GM21447 (cell line): Measurements from ENCODE around the gene AFF3.
"Not testable (repeated sequence)": the region's sequence is repeated elsewhere in the genome, so short reads cannot be mapped to it uniquely, and the experiment has no call there.

Experiments used
- ATAC-seq: cut with Tn5 transposase; IDR thresholded peaks from one replicate; pipeline ENCODE4 v1.9.1; 2021; ENCODE audit not compliant: unreplicated experiment

AFF3 gene

DNA sequence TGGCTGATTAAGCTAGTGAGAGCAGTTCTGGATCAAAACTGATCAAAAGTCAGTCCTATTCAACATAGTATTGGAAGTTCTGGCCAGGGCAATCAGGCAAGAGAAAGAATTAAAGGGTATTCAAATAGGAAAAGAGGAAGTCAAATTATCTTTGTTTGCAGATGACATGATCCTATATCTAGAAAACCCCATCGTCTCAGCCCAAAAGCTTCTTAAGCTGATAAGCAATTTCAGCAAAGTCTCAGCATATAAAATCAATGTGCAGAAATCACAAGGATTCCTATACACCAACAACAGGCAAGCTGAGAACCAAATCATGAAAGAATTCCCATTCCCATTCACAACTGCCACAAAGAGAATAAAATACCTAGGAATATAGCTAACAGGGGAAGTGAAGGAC lies 368.7 kb downstream of the AFF3 start:
- ATAC-seq = not testable (repeated sequence)

DNA sequence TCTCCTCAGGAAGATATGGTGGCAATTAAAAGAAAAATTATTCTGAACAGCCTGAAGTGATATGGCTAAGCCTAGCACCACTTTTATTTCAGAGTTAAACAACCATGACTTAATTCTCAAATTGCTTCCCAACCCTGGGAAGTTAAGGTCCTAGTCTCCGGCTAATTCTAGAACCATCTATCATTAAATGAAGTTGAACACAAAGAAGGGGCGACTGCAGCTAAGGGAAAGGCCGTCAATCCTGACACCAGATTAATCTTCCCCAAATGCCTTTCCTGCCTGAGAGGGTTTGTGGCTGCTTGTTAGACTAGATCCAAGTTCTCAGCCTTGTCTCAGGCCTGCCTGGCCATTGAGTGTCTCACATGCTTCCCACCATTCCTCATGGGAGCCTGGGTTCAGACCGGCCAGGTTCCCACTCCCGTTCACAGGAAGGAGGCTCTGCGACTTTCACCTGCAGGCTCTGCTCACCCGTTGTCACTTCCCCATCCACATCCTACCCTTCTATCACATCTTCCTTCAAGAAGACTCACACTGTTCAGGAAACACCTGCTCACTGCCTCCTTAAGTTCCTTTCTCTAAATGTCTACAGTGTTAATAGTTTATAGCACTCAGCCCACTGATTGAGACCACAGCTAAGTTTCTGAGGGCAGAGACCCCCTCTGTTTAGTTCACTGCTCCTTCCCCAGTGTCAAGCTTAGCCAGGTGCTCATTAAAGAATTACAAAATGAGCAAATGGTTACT lies 369.6 kb downstream of the AFF3 start:
- no peak for ATAC-seq

DNA sequence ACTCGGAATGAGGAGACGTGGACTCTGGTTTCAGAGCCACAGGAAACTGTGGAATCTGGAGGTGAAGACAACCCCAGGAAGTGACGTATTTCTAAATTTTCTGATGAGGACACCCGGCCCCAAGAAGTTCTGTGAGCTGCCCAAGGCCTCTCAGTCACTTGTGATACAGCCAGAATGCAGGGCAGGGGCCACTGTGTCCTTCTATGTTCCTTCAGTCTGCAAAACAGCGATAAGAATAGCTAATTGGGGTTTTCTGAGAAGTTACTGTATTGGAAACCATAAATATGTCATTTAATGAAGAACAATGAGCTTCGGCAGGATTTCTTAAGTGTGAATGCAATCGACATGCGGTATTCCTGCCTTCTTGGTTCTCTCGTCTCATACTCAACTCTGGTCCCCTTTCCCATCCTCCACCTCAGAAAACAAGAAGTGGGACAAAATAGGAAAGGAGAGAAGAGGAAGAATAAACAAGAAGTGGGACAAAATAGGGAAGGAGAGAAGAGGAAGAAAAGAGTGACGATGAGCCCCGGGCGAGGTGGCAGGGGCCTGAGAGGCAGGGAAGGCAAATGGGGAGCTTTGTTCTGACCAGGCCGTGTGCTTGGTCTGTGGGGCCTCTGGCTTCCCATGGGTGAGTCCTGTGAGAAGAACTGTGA lies 370.6 kb downstream of the AFF3 start:
- no peak for ATAC-seq

DNA sequence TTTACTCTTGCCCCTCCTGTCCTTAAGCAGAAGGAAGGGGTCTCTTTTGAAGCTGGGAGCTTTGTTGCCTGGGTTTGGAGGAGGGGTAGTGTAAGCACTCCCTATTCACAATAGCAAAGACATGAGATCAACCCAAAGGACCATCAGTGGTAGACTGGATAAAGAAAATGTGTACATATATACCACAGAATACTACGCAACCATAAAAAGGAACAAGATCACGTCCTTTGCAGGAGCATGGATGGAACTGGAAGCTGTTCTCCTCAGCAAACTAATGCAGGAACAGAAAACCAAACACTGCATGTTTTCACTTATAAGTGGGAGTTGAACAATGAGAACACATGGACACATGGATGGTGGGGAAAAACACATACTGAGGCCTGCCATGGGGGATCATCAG lies 371.5 kb downstream of the AFF3 start:
- ATAC-seq = no peak

DNA sequence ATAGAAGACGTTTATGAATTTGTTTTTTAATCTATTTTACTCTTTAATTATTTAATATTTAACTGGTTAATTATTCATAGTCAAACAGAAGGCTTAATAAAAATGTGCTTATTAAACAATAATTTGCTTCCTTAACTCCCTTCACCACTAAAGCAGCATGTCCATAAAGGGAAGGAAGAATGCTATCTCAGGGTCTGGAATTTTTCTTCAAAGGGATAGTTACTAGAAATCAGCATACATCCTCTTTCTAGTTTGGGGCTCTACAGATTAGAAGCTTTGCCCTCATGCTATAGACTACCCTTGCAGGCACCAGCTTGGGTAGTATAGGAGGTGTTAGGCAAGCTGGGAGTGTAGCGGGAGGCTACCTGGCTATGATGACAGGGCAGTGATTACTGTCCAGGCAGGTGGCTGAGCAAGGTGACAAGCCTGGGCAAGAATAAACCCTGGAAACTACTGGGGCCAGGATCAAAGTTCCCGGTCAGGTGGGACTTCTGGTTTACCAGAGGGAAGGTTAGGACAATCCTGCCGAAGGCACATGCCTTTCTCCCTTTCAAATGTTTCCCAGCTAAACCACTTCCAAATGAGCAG lies 376.6 kb downstream of the AFF3 start:
- ATAC-seq = no peak

DNA sequence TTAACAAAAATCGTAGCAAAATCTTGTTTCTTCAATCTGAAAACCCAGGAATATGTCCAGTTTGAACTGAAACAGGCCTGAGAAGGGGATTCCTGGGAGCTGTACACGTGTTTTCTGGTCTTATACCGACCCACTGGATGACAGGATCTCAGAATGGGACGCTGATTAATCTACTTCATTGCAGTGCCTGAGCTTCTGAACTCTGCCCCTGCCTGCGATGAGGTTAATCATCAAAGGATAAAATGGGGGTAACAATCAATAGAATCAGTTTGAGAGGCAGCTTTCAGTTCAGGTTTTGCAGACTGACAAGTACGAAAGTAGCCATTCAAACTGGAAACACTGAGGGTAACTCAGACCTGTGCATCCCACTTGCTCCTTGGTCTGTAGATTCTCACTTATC lies 378.6 kb downstream of the AFF3 start:
- ATAC-seq = no peak

DNA sequence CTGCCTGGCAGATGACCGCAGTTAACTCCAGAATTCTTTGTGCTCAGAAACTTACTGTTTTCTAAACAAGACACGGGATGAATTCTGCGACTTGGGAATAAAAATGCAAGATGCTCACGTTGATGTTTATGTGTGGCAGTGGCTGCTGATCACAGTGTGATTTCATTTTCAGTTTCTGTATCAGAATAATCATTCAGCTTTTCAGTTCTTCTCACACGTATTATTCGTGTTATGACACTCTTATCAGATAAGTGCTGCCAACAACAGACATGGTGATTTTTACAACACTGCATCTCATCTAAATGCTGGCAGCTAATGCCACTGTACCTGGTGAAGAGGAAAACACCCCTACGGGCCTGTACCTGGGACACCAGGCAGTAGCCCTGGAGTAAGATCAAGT lies 379.7 kb downstream of the AFF3 start:
- ATAC-seq = no peak

DNA sequence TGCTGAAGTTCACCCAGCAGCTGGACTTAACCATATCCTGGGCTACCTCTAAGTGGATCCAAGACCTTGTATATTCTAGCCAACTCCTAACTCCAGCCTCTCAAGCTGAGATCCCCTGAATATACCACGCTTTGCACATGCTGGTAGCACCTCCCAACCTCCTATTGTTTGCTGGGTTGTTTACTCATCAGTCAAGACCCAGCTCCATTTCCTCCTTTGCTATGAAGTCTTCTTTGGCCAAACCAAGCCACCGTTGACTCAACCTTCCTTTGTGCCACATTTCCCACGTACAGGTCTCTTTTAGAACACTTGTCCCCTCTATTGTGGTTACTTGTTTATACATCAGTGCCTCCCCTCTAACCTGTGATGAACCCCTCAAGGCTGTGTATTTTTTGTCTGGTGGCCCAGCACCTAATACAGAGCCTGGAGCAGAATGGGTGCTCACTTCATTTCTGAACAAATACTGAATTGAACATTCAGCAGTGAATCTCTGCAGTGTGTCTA lies 384.7 kb downstream of the AFF3 start:
- ATAC-seq = no peak

DNA sequence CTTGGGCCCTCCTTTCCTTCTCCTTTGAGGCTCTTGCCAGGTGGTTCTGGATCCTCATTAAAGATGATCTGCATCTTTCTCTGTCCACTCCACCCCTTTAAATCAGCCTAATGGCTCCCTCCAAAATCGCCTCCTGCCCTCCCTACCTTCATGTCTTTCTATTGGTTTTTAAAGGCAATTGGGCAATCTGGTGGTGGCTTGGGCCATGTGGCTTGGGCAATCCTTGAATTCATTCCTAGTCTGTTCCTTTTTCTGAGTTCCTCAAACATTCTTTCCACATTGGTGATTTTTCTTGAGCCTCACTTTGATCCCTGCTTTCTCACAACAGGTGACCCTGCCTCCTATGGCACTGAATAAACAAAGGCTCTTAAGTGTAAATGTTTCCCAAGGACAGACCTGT lies 386.3 kb downstream of the AFF3 start:
- no peak for ATAC-seq

DNA sequence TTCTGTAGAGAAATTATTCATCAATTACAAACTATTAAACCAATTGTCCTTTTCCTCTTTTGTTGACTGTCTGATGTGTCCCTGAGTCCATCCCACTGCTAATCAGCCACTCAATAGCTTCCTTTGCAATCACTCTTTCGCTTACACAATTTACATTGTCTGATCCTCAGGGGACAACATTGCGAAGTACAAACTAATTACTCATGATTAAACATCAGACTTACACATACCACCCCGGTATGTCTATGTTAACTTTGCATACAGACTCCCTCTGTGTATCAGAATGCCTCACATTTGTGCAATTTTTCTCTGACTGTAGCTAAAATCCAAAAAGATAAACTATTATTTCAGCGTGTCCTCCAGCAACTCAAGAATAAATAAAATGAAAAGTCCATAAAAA lies 388.2 kb downstream of the AFF3 start:
- ATAC-seq = no peak

DNA sequence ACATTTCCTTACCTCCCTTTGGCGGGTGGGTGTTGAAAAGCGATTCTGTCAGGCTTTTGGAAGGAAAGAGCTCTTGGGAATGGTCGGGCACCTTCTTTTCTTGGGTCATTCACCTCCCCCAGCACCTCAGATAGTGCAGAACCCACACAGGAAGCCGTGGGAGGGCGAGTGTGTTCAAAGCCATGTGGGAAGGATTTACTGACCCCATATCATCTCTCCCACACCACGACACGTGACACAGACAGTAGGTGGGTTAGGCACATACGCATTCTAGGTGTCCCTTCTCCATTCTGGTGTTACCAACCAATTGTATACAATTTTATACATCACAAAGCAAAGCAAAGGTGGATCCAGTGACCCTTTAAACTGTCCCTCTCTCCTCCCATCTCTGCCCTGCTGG lies 388.9 kb downstream of the AFF3 start:
- no peak for ATAC-seq

DNA sequence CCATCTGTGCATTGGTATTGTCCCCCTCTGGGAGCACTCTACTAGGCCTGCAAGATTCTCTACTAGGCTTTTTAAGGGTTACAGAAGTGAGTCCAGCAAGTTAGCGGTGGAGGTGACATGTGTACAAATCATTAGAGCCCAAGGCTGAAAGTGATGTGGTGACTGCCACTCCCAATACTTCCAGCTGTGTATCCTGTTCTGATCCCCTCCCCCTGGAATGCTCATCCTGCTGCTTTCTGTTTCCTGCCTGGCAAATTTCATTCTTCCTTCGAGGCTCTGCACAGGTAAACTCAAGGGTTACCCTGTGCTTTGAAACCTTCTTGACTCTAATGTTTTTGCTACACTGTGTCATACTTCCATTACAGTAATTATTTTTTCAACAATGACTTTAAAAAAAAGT lies 394.0 kb downstream of the AFF3 start:
- ATAC-seq = no peak

DNA sequence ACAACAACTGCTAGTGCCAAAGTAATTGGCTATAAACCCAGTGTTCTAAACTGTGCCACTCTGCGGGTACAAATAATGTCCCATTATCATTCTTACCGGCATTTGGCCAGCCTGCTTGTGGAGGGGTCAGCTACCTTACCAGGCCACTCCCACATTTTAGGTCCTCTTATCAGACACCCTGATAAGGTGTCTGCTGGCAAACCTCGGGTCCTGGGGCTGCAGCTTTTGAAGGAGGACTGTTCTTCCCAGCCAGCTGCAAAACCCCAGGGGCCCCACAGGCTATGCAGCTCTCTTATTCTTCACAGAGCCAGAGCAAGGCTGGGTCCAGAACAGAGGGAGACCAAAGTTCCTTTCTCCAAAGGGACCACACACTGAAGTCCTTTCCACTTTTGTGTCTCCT lies 394.5 kb downstream of the AFF3 start:
- ATAC-seq = no peak

DNA sequence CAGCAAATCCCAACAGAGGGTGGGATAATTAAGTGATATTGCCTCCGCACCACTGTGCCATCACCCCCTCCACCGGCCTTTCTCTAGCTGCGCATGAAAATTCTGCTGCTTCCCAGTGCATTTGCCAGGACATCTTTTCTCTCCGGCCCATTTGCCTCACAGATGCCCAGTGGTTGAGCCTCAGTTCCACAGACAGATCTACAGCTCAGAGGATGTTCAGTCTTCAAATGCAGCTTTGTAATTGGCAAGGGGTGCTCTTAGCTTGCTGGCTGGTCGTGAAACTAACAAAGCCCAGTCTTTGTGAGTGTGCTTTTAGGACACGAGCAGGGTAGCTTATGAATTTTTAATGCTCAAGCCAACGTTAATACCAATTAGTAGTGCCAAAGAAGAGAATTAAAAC lies 399.2 kb downstream of the AFF3 start:
- no peak for ATAC-seq

DNA sequence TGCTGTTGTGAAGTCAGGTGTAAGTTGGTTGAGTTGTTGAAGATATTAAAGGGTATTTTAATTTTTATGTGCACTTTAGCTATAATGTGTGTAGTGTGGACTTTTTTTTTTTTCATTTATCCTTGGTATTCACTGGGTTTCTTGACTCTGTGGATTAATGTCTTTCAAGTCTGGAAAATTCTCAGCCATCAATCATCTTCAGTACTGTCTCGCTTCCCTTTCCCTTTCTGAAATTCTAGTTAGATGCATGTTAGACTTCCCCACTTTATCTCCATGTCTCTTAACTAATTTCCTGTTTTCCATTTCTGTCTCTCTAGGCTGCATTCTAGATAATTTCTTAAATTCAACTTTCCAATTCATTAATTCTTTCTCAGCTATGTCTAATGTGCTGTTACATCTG lies 404.9 kb downstream of the AFF3 start:
- ATAC-seq = no peak

DNA sequence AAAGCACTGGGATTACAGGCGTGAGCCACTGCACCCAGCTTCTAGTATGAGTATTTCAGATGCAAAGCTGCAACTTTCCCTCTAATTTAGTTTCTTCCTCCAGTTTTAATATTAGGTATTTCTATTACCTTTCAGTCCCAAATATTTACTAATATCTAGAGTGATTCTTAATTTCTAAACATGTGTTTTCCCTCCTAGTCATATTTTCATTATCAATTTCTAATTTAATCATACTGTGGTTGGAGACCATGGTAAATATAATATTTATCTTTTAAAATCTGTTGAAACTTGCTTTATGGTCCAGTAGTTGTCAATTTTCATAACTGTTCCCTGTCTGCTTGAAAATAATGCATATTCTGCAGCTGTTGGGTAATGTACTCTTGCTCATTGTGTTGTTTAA lies 406.6 kb downstream of the AFF3 start:
- no peak for ATAC-seq

DNA sequence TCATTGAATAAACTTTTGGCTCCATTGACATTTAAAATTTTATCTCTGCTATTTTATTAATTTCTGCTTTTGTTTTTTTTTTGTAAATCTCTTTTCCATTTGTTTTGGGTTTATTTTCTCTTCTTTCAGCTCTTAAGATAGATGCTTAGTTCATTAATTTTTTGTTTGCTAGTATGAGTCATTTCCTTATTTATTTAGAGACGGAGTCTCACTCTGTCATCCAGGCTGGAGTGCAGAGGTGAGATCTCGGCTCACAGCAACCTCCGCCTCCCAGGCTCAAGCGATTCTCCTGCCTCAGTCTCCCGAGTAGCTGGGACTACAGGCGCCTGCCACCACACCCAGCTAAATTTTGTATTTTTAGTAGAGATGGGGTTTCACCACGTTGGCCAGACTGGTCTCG lies 407.1 kb downstream of the AFF3 start:
- ATAC-seq = not testable (repeated sequence)

DNA sequence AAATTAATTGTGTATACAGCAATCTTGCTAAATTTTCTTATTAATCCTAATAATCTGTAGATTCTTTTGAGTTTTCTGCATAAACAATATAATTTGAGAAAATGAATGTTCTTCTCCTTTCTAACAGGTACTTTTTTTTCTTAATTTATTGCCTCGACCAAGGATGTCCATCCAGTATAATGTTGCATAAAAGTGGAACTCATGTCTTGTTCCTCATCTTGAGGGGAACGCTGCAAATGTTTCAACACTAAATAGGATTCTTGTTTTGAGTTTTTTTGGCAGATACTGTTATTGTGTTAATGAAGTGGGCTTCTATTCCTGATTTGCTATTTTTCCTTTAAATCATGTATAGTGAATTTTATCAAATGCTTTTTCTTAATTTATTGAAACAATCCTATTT lies 408.2 kb downstream of the AFF3 start:
- no peak for ATAC-seq

DNA sequence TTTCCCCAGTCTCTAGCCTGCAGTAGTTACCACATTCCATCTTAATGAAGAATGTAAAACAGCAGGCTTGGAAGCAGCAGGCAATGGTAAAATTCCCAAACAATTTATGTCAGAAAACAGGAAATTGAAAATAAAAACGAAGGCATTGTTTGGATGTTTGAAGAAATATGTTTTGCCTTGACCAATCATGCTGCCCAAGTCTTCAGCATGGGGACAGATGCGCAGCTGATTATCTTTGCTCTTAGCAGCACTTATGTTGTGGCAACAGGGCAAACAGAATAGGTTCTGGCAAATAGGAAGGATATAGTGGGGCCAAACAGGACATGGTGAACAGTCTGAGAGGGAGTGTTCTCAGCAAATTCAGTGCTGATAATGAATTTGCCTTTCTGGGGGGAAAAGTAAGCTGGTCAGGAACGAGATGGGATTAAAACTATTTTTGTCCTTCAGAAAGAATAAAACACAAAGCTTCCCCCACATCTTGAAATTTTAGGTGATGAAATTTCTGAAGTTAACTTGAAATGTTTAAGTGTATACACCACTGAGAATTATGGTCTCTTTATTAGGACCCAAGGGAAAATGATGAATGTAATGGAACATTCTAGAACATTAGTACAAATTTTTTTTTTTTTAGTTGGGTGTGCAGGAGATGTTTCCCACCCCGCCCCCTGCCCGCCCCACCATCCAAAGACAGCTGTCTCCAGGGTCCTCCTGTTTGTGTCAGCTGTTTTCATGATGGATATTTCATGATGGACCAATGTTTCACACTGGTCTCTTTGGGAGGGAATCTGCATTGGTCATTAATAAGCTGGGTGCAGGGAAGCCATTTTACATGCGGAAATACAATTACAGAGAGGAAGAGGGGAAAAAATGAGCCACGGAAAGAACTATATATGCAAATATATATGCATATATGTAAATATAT lies 413.0 kb downstream of the AFF3 start:
- ATAC-seq = no peak

DNA sequence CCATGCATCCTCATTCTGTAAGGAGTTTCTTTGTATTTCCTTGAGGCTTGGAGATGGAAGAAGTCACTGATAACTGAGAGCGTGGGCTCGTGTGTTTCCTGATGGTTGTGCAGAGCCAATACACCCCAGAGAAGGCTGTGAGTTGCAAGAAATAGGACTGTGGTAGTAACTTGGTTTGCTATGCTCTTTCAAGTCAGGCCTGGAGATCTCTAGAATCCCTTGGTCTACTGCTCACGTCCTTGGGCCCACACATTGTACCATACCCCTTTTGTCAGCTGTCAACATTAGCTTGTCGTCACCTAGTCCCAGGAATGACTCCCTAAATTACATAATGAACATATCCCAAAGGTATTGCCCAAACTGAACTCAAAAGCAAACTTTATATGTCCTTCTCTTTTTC lies 414.2 kb downstream of the AFF3 start:
- ATAC-seq = no peak

DNA sequence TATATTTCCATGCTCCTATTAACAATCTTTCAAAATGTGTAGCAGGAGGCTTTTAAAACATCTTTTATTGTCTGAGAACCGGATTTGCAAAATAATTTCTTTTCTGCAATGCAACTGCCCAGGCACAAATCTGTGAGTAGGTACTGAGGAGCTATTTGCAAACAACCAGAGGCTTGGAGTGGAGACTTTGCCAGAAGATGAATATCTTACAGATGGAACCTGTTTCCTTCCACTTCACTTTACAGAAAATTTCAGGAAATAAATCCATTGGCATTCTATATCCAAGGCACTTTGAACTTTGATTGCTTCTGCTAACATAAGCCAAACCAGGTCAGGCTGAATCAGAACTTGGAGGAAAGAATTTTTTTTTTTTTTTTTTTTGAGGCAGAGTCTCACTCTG lies 415.2 kb downstream of the AFF3 start:
- ATAC-seq = no peak
